IMR-90 (cell line): Measurements from ENCODE around the gene MRM2. TPM values are rescaled to one million over a fixed set of nuclear protein-coding genes. Genes with fewer than 3 reads are reported as not detected.

Experiments used
- ATAC-seq: fragments of 200-7000 bp; cut with Tn5 transposase; 2 replicates; pipeline ENCODE4 v1.9.1; 2020; ENCODE audit warnings: low read depth, mild to moderate bottlenecking, moderate library complexity
- BruUV-seq: library from RNA; stranded (reverse); fragments of 400-500 nt; replicated peaks from 2 replicates; lab custom pipeline; 2021; lab: Mats Ljungman, UMichigan
- CTCF ChIA-PET: fragments of 300-600 bp; formaldehyde crosslinking; extraction: SDS; loops from one replicate; lab custom pipeline; 2021; ENCODE audit warnings: antibody characterized with exemption; lab: Yijun Ruan, JAX
- POLR2A ChIA-PET: fragments of 300-600 bp; sonication (Branson Sonifier 250); formaldehyde crosslinking; loops from one replicate; lab custom pipeline; 2022; ENCODE audit warnings: antibody characterized with exemption; ENCODE audit not compliant: unreplicated experiment; lab: Charles Lee
- DNase-seq: peaks from one replicate; pipeline ENCODE4 v3.0.0; 2013
- H2AFZ ChIP-seq: replicated peaks from 2 replicates; pipeline ENCODE3; 2013; ENCODE audit warnings: low read length, mild to moderate bottlenecking; ENCODE audit not compliant: poor library complexity
- H2AK5ac ChIP-seq: 2 replicates; pipeline ENCODE4 v1.6.1; 2013; ENCODE audit warnings: low read depth, low read length, inconsistent platforms
- H2AK9ac ChIP-seq: replicated peaks from 2 replicates; pipeline ENCODE3; 2013; ENCODE audit warnings: mild to moderate bottlenecking, low read depth, low read length, moderate library complexity; ENCODE audit not compliant: poor library complexity
- H2BK120ac ChIP-seq: 2 replicates; pipeline ENCODE4 v1.6.1; 2013; ENCODE audit warnings: low read depth, low read length, inconsistent platforms
- H2BK15ac ChIP-seq: 3 replicates; pipeline ENCODE4 v1.6.1; 2013; ENCODE audit warnings: low read depth, low read length, inconsistent platforms
- H2BK20ac ChIP-seq: 2 replicates; pipeline ENCODE4 v1.6.1; 2013; ENCODE audit warnings: low read depth, mild to moderate bottlenecking, inconsistent platforms, low read length, moderate library complexity
- H2BK5ac ChIP-seq: 2 replicates; pipeline ENCODE4 v1.6.1; 2013; ENCODE audit warnings: mild to moderate bottlenecking, low read depth, low read length, inconsistent platforms; ENCODE audit not compliant: poor library complexity, severe bottlenecking
- H3K14ac ChIP-seq: replicated peaks from 2 replicates; pipeline ENCODE4 v1.6.1; 2013; ENCODE audit warnings: low read depth, low read length, inconsistent platforms
- H3K18ac ChIP-seq: 2 replicates; pipeline ENCODE4 v1.6.1; 2013; ENCODE audit warnings: low read depth, low read length, control low read depth
- H3K23ac ChIP-seq: 2 replicates; pipeline ENCODE4 v1.6.1; 2013; ENCODE audit warnings: low read depth, low read length, inconsistent platforms
- H3K27ac ChIP-seq: 2 replicates; pipeline ENCODE4 v1.5.1; 2013; ENCODE audit warnings: mild to moderate bottlenecking, control low read depth, low read length; ENCODE audit not compliant: insufficient read depth
- H3K27me3 ChIP-seq: 2 replicates; pipeline ENCODE4 v1.6.1; 2013; ENCODE audit warnings: low read length; ENCODE audit not compliant: control insufficient read depth, insufficient read depth
- H3K36me3 ChIP-seq: 2 replicates; pipeline ENCODE4 v1.6.1; 2013; ENCODE audit warnings: low read length, mixed read lengths; ENCODE audit not compliant: control insufficient read depth, insufficient read depth
- H3K4ac ChIP-seq: 2 replicates; pipeline ENCODE4 v1.6.1; 2013; ENCODE audit warnings: low read depth, low read length, inconsistent platforms
- H3K4me1 ChIP-seq: 2 replicates; pipeline ENCODE4 v1.6.1; 2013; ENCODE audit warnings: low read length, mixed read lengths; ENCODE audit not compliant: control insufficient read depth, insufficient read depth
- H3K4me2 ChIP-seq: 2 replicates; pipeline ENCODE4 v1.6.1; 2013; ENCODE audit warnings: low read depth, mild to moderate bottlenecking, control low read depth, low read length, moderate library complexity
- H3K4me3 ChIP-seq: 2 replicates; pipeline ENCODE4 v1.5.1; 2013; ENCODE audit warnings: low read depth, mild to moderate bottlenecking, control low read depth, low read length, moderate library complexity; ENCODE audit not compliant: insufficient read depth
- H3K56ac ChIP-seq: 2 replicates; pipeline ENCODE4 v1.6.1; 2013; ENCODE audit warnings: low read length, inconsistent platforms; ENCODE audit not compliant: insufficient read depth; ENCODE audit errors: extremely low read depth
- H3K79me1 ChIP-seq, 2 experiments: 2 replicates each; pipeline ENCODE4 v1.6.1; 2013; ENCODE audit warnings: low read length in 2 of 2, inconsistent platforms in 1 of 2, low read depth in 1 of 2
- H3K9ac ChIP-seq: 2 replicates; pipeline ENCODE4 v1.6.1; 2013; ENCODE audit warnings: low read depth, low read length, control low read depth
- H3K9me1 ChIP-seq: 2 replicates; pipeline ENCODE4 v1.6.1; 2013; ENCODE audit warnings: low read length, inconsistent platforms; ENCODE audit not compliant: insufficient read depth
- H3K9me3 ChIP-seq: 2 replicates; pipeline ENCODE4 v1.6.1; 2013; ENCODE audit warnings: low read length; ENCODE audit not compliant: control insufficient read depth, insufficient read depth
- H4K20me1 ChIP-seq: 2 replicates; pipeline ENCODE4 v1.6.1; 2013; ENCODE audit warnings: low read length, inconsistent platforms; ENCODE audit not compliant: insufficient read depth
- H4K5ac ChIP-seq: 2 replicates; pipeline ENCODE4 v1.6.1; 2013; ENCODE audit warnings: mild to moderate bottlenecking, low read depth, low read length, control low read depth
- H4K8ac ChIP-seq, 2 experiments: 2 replicates each; pipeline ENCODE4 v1.6.1; 2013; ENCODE audit warnings: low read depth in 2 of 2, low read length in 2 of 2, control low read depth in 1 of 2, inconsistent platforms in 1 of 2
- H4K91ac ChIP-seq: 2 replicates; pipeline ENCODE4 v1.6.1; 2013; ENCODE audit warnings: low read depth, low read length, inconsistent platforms; ENCODE audit not compliant: insufficient read depth
- BHLHE40 ChIP-seq: fragments of 150-350 bp; IDR thresholded peaks from 2 replicates; pipeline ENCODE4 v1.6.1; 2016; ENCODE audit warnings: mild to moderate bottlenecking, low read depth, low read length
- CEBPB ChIP-seq: IDR thresholded peaks from 2 replicates; pipeline ENCODE4 v1.6.1; 2012; ENCODE audit warnings: low read depth, low read length, improper control_type of control experiment
- CHD1 ChIP-seq: IDR thresholded peaks from 2 replicates; pipeline ENCODE4 v1.6.1; 2012; ENCODE audit warnings: low read depth, low read length, improper control_type of control experiment
- CTCF ChIP-seq: conservative IDR thresholded peaks from 2 replicates; pipeline ENCODE4 v1.5.1; 2012; ENCODE audit warnings: mild to moderate bottlenecking, low read depth, low read length, improper control_type of control experiment
- ELK1 ChIP-seq: fragments of 150-350 bp; IDR thresholded peaks from 2 replicates; pipeline ENCODE4 v1.6.1; 2016; ENCODE audit warnings: low read depth, mild to moderate bottlenecking, low read length, moderate library complexity, borderline replicate concordance
- MAZ ChIP-seq: IDR thresholded peaks from 2 replicates; pipeline ENCODE4 v1.6.1; 2012; ENCODE audit warnings: low read depth, mild to moderate bottlenecking, low read length, improper control_type of control experiment, moderate library complexity, borderline replicate concordance
- MXI1 ChIP-seq: IDR thresholded peaks from 2 replicates; pipeline ENCODE4 v1.6.1; 2012; ENCODE audit warnings: low read depth, mild to moderate bottlenecking, low read length, moderate library complexity, borderline replicate concordance
- NFE2L2 ChIP-seq: fragments of 150-350 bp; IDR thresholded peaks from 2 replicates; pipeline ENCODE4 v1.6.1; 2016; ENCODE audit warnings: low read depth, mild to moderate bottlenecking, low read length
- POLR2A ChIP-seq: IDR thresholded peaks from 2 replicates; pipeline ENCODE4 v1.6.1; 2012; ENCODE audit warnings: mild to moderate bottlenecking, low read depth, low read length
- RAD21 ChIP-seq: IDR thresholded peaks from 2 replicates; pipeline ENCODE4 v1.6.1; 2012; ENCODE audit warnings: low read length, improper control_type of control experiment
- RFX5 ChIP-seq: IDR thresholded peaks from 2 replicates; pipeline ENCODE4 v1.8.0; 2012; ENCODE audit warnings: low read depth, mild to moderate bottlenecking, low read length, moderate library complexity
- WGBS, 2 experiments: methylation state at CpG; one replicate each; pipeline versions ENCODE4 v1.1.5 to v1.1.7; 2013; ENCODE audit warnings: missing lambda C conversion rate in 2 of 2; ENCODE audit not compliant: insufficient read length in 1 of 2; ENCODE audit errors: extremely low coverage in 2 of 2; 5-methylcytosine and 5-hydroxymethylcytosine counted together
- dilution Hi-C: fragments of 300-500 bp; cut with HindIII; formaldehyde crosslinking; loops from one replicate; pipeline ENCODE4 v1.14.3; 2018; ENCODE audit warnings: low sequenced_read_pairs; ENCODE audit not compliant: unreplicated experiment
- in situ Hi-C: fragments of 300-500 bp; cut with MboI; formaldehyde crosslinking; loops from 3 replicates; pipeline ENCODE4 v1.14.3; 2019; ENCODE audit warnings: low sequenced_read_pairs, inconsistent platforms, mixed read lengths
- intact Hi-C: fragments of 100-400 bp; cut with micrococcal nuclease; formaldehyde crosslinking; loops from 2 replicates; pipeline ENCODE4 v1.10.0; 2022
- polyA plus RNA-seq, 3 experiments: library from polyadenylated mRNA; depleted of rRNA; stranded (reverse); fragments of >200 nt; gene quantifications; 2 replicates each; pipeline ENCODE4 v1.2.3, GENCODE V29; 2012; ENCODE audit warnings: low replicate concordance in 1 of 3
- total RNA-seq: library from RNA; depleted of rRNA; stranded (reverse); fragments of >200 nt; gene quantifications from 2 replicates; pipeline ENCODE4 v1.2.3, GENCODE V29; 2012

MRM2 gene
- total and polyA plus RNA-seq, 2 of the 4 experiments (the other 2 are of a cell fraction), result 19.1 to 23.8 TPM

DNA sequence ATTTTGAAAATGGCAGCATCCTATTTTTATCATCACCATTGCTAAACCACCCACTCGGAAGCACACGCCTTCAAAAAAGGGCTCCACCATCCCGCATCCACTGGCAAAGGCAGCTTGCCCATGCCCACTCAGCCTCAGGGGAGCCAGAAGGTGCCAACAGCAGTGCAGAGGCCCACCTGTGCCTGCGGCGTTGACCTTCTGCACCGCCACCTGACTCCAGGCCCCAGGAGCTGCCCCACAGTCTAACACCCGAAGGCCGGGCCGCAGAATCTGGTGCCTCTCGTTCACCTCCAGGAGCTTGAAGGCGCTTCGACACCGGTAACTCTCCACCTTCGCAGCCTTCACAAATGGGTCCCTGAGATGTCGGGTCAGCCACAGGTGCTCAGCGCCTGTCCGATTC, 2.8 kb downstream of the MRM2 start:
- peaks cover 3% of the 10 kb centered on the region for H3K4me1 ChIP-seq
- no peak overlapping the region for H4K5ac ChIP-seq
- H3K18ac ChIP-seq, result no peak overlapping the region
- BruUV-seq, result no TSS peak
- no peak for DNase-seq
- ChIA-PET CTCF (no interaction called here), POLR2A (interaction anchor here (0.7 kb wide), 1 partner anchor 9 kb away, joined by 3 read pairs; no protein-coding TSS in a partner anchor)
- peaks cover 17% of the 10 kb centered on the region for H3K9me1 ChIP-seq
- no peak overlapping the region for H3K4me2 ChIP-seq
- H2AK5ac ChIP-seq, result no peak overlapping the region
- no peak overlapping the region for H3K23ac ChIP-seq
- 98% methylated on average over 9 of the region's 17 CpGs; no CpG with 5 or more reads in 1 of the 2 experiments for WGBS, 2 experiments
- H2AK9ac ChIP-seq, result peak overlapping the region; percentile 28
- H2AFZ ChIP-seq, result no peak overlapping the region
- H4K91ac ChIP-seq, result no peak overlapping the region
- H3K4me3 ChIP-seq, result no peak overlapping the region
- H3K36me3 ChIP-seq, result peaks cover 32% of the 10 kb centered on the region
- H3K27ac ChIP-seq, result no peak overlapping the region
- H3K56ac ChIP-seq, result no peak overlapping the region
- peaks cover 7% of the 10 kb centered on the region; the same call in 1 of the 2 replicates for H4K20me1 ChIP-seq
- H3K9ac ChIP-seq, result no peak overlapping the region
- H4K8ac ChIP-seq, result no peak overlapping the region
- no peak overlapping the region for H2BK20ac ChIP-seq
- no peak overlapping the region for H2BK15ac ChIP-seq
- peaks cover 30 to 54% of the 10 kb centered on the region in 2 experiments for H3K79me1 ChIP-seq
- H3K14ac ChIP-seq, result no peak overlapping the region
- in situ Hi-C loops, result loop anchor here (5.0 kb wide), 1 partner anchor 108 kb away; no protein-coding TSS in a partner anchor
- no peak overlapping the region for H2BK5ac ChIP-seq
- dilution Hi-C loops, result no loop called here
- no peak overlapping the region for H2BK120ac ChIP-seq
- H3K9me3 ChIP-seq, result no peaks in the 10 kb centered on the region
- TF ChIP-seq POLR2A (no peak), RAD21 (no peak), RFX5 (no peak), ELK1 (no peak), MAZ (no peak), CTCF (no peak), CEBPB (no peak), BHLHE40 (no peak), NFE2L2 (no peak), MXI1 (no peak), CHD1 (no peak)
- intact Hi-C loops, result no loop called here
- no peak overlapping the region for H3K4ac ChIP-seq
- no peak for ATAC-seq
- H3K27me3 ChIP-seq, result no peaks in the 10 kb centered on the region
